ENCODE measurements around the gene MRPL52. TPM values are rescaled to one million over a fixed set of nuclear protein-coding genes. Genes with fewer than 3 reads are reported as not detected.

MRPL52 gene
- total and polyA plus RNA-seq, 2 of the 13 experiments (the other 11 are each of a cell fraction or from before 2014, with no cell fraction given), result 118 to 329 TPM

GRCh38 chr14:22822571-22823098 lies 7.1 kb upstream of the MRPL52 start (continued):
- TF ChIP-seq RAD21 (CRISPR knock-in tag; IDR thresholded peaks at IDR 0.05) (peak; percentile 97), ZNF124 (CRISPR knock-in tag; IDR thresholded peaks at IDR 0.05) (peak; percentile 82), ARID3A (IDR thresholded peaks at IDR 0.05; ENCODE audit: low read depth, low read length) (peak; percentile 83), ERF (CRISPR knock-in tag; IDR thresholded peaks at IDR 0.05) (peak; percentile 61; the same call in 1 of the 2 replicates), ZBTB7B (CRISPR knock-in tag; IDR thresholded peaks at IDR 0.05) (peak; percentile 95), HNRNPK (IDR thresholded peaks at IDR 0.05; ENCODE audit: low read depth, low read length, poor library complexity, severe bottlenecking) (no peak), PHF8 (CRISPR knock-in tag; IDR thresholded peaks at IDR 0.05) (peak; percentile 52; the same call in 1 of the 2 replicates), MIER2 (CRISPR knock-in tag; IDR thresholded peaks at IDR 0.05) (0 out of 2 replicates have a peak, but pooled peaks have one; percentile 14), MEIS2 (CRISPR knock-in tag; IDR thresholded peaks at IDR 0.05) (peak; percentile 48; the same call in 1 of the 2 replicates), ZFP1 (CRISPR knock-in tag; IDR thresholded peaks at IDR 0.05) (0 out of 2 replicates have a peak, but pooled peaks have one; percentile 59), ZFP91 (CRISPR knock-in tag; IDR thresholded peaks at IDR 0.05; ENCODE audit: borderline replicate concordance) (peak; percentile 16; the same call in 1 of the 2 replicates), ZNF501 (CRISPR knock-in tag; IDR thresholded peaks at IDR 0.05) (peak; percentile 59; the same call in 1 of the 2 replicates), ZNF547 (CRISPR knock-in tag; IDR thresholded peaks at IDR 0.05) (no peak), PPARG (CRISPR knock-in tag; conservative IDR thresholded peaks at IDR 0.05) (peak; percentile 31; the same call in 1 of the 2 replicates), SOX5 (CRISPR knock-in tag; IDR thresholded peaks at IDR 0.05; ENCODE audit: borderline replicate concordance) (peak; percentile 44; the same call in 1 of the 2 replicates), TSC22D2 (CRISPR knock-in tag; IDR thresholded peaks at IDR 0.05; ENCODE audit: borderline replicate concordance) (peak; percentile 52; the same call in 1 of the 2 replicates), ARHGAP35 (CRISPR knock-in tag; IDR thresholded peaks at IDR 0.05; ENCODE audit: borderline replicate concordance) (0 out of 2 replicates have a peak, but pooled peaks have one; percentile 32), ZNF772 (CRISPR knock-in tag; IDR thresholded peaks at IDR 0.05) (peak; percentile 19; the same call in 1 of the 2 replicates), PHF21A (CRISPR knock-in tag; IDR thresholded peaks at IDR 0.05) (no peak; the same call in 1 of the 2 replicates), ETV5 (CRISPR knock-in tag; IDR thresholded peaks at IDR 0.05; ENCODE audit: borderline replicate concordance) (peak; percentile 41; the same call in 1 of the 2 replicates), GZF1 (CRISPR knock-in tag; IDR thresholded peaks at IDR 0.05) (peak; percentile 83), ZNF235 (CRISPR knock-in tag; IDR thresholded peaks at IDR 0.05; ENCODE audit: borderline replicate concordance) (no peak), ZNF44 (CRISPR knock-in tag; IDR thresholded peaks at IDR 0.05) (no peak), ZSCAN20 (CRISPR knock-in tag; IDR thresholded peaks at IDR 0.05; ENCODE audit: borderline replicate concordance) (peak; percentile 58; the same call in 1 of the 2 replicates), ATF4 (CRISPR knock-in tag; IDR thresholded peaks at IDR 0.05) (peak; percentile 89 to 98)

All from HepG2 (cell line).